ENCODE data around the gene CTTNBP2. TPM values are rescaled to one million over a fixed set of nuclear protein-coding genes. Genes with fewer than 3 reads are reported as not detected.

Gene CTTNBP2
- total and polyA plus RNA-seq, 5 donors from 2014 or later, result not detected

GRCh38 chr7:117688126-117688525 is 185.1 kb downstream of the CTTNBP2 start:
- Mint-ChIP-seq H3K9me3 (peaks cover 0 to 5% (median 0%) of the 10 kb centered on the region in 7 donors), H3K27ac (no peak overlapping the region), H3K4me1 (no peaks in the 10 kb centered on the region), H3K4me3 (no peak overlapping the region), H3K27me3 (no peaks in the 10 kb centered on the region), H3K36me3 (no peaks in the 10 kb centered on the region)
- ATAC-seq (ENCODE audit: low read depth in 2 of 2) (no peak), DNase-seq (no peak)
- Histone ChIP-seq H3K9me3 (ENCODE audit: control insufficient read depth in 2 of 2, low read length in 2 of 2) (no peaks in the 10 kb centered on the region), H3K4me3 (ENCODE audit: low read depth, low read length) (no peak overlapping the region), H3K27ac (ENCODE audit: insufficient read depth, low read length, poor library complexity, severe bottlenecking) (no peak overlapping the region), H3K36me3 (ENCODE audit: control insufficient read depth, insufficient read depth, low read length) (no peaks in the 10 kb centered on the region), H3K27me3 (ENCODE audit: control insufficient read depth, insufficient read depth, low read length) (peaks cover 1% of the 10 kb centered on the region), H3K4me1 (ENCODE audit: control insufficient read depth, insufficient read depth, low read length, poor library complexity, severe bottlenecking) (no peaks in the 10 kb centered on the region)

- H3K9me3 Mint-ChIP-seq, result peaks cover 0 to 5% (median 0%) of the 10 kb centered on the region in 7 donors
- Histone ChIP-seq H3K27ac (ENCODE audit: insufficient read depth, low read length, poor library complexity, severe bottlenecking) (no peak overlapping the region), H3K4me3 (ENCODE audit: low read depth, low read length) (no peak overlapping the region), H3K9me3 (ENCODE audit: control insufficient read depth in 2 of 2, low read length in 2 of 2) (no peaks in the 10 kb centered on the region), H3K36me3 (ENCODE audit: control insufficient read depth, insufficient read depth, low read length) (no peaks in the 10 kb centered on the region), H3K4me1 (ENCODE audit: control insufficient read depth, insufficient read depth, low read length, poor library complexity, severe bottlenecking) (no peaks in the 10 kb centered on the region), H3K27me3 (ENCODE audit: control insufficient read depth, insufficient read depth, low read length) (peaks cover 1% of the 10 kb centered on the region)
- ATAC-seq (ENCODE audit: low read depth in 2 of 2) (no peak), DNase-seq (no peak)
- H3K27ac Mint-ChIP-seq, result no peak overlapping the region
- H3K4me3 Mint-ChIP-seq, result no peak overlapping the region
- no peaks in the 10 kb centered on the region for H3K27me3 Mint-ChIP-seq
- H3K36me3 Mint-ChIP-seq, result no peaks in the 10 kb centered on the region
- no peaks in the 10 kb centered on the region for H3K4me1 Mint-ChIP-seq
These were observed 186.8 kb downstream of the CTTNBP2 start for GRCh38 chr7:117686311-117686935.

GRCh38 chr7:117685795-117686194 is 187.4 kb downstream of the CTTNBP2 start:
- H3K4me1 Mint-ChIP-seq, result no peaks in the 10 kb centered on the region
- no peak overlapping the region for H3K27ac Mint-ChIP-seq
- no peak for ATAC-seq (ENCODE audit: low read depth in 2 of 2)
- no peaks in the 10 kb centered on the region for H3K36me3 ChIP-seq (ENCODE audit: control insufficient read depth, insufficient read depth, low read length)
- no peaks in the 10 kb centered on the region for H3K36me3 Mint-ChIP-seq
- no peak overlapping the region for H3K4me3 ChIP-seq (ENCODE audit: low read depth, low read length)
- H3K27me3 ChIP-seq (ENCODE audit: control insufficient read depth, insufficient read depth, low read length), result peaks cover 1% of the 10 kb centered on the region
- no peaks in the 10 kb centered on the region for H3K27me3 Mint-ChIP-seq
- no peak overlapping the region for H3K4me3 Mint-ChIP-seq
- H3K4me1 ChIP-seq (ENCODE audit: control insufficient read depth, insufficient read depth, low read length, poor library complexity, severe bottlenecking), result no peaks in the 10 kb centered on the region
- no peak for DNase-seq
- peaks cover 0 to 5% (median 0%) of the 10 kb centered on the region in 7 donors for H3K9me3 Mint-ChIP-seq
- no peaks in the 10 kb centered on the region for H3K9me3 ChIP-seq (ENCODE audit: control insufficient read depth in 2 of 2, low read length in 2 of 2)
- no peak overlapping the region for H3K27ac ChIP-seq (ENCODE audit: insufficient read depth, low read length, poor library complexity, severe bottlenecking)

- H3K4me1 Mint-ChIP-seq, result no peaks in the 10 kb centered on the region
- peaks cover 1% of the 10 kb centered on the region for H3K27me3 ChIP-seq (ENCODE audit: control insufficient read depth, insufficient read depth, low read length)
- H3K4me1 ChIP-seq (ENCODE audit: control insufficient read depth, insufficient read depth, low read length, poor library complexity, severe bottlenecking), result no peaks in the 10 kb centered on the region
- DNase-seq (no peak), ATAC-seq (ENCODE audit: low read depth in 2 of 2) (no peak)
- H3K27ac ChIP-seq (ENCODE audit: insufficient read depth, low read length, poor library complexity, severe bottlenecking), result no peak overlapping the region
- H3K27me3 Mint-ChIP-seq, result no peaks in the 10 kb centered on the region
- H3K4me3 ChIP-seq (ENCODE audit: low read depth, low read length), result no peak overlapping the region
- no peaks in the 10 kb centered on the region for H3K36me3 Mint-ChIP-seq
- H3K9me3 ChIP-seq (ENCODE audit: control insufficient read depth in 2 of 2, low read length in 2 of 2), result no peaks in the 10 kb centered on the region
- no peak overlapping the region for H3K27ac Mint-ChIP-seq
- H3K36me3 ChIP-seq (ENCODE audit: control insufficient read depth, insufficient read depth, low read length), result no peaks in the 10 kb centered on the region
- no peak overlapping the region for H3K4me3 Mint-ChIP-seq
- peaks cover 0 to 2% (median 0%) of the 10 kb centered on the region in 7 donors for H3K9me3 Mint-ChIP-seq
These were observed 189.6 kb downstream of the CTTNBP2 start for GRCh38 chr7:117683430-117684175.

GRCh38 chr7:117682681-117683385 is 190.4 kb downstream of the CTTNBP2 start:
- Histone ChIP-seq H3K4me1 (ENCODE audit: control insufficient read depth, insufficient read depth, low read length, poor library complexity, severe bottlenecking) (no peaks in the 10 kb centered on the region), H3K4me3 (ENCODE audit: low read depth, low read length) (no peak overlapping the region), H3K27me3 (ENCODE audit: control insufficient read depth, insufficient read depth, low read length) (peaks cover 1% of the 10 kb centered on the region), H3K36me3 (ENCODE audit: control insufficient read depth, insufficient read depth, low read length) (no peaks in the 10 kb centered on the region), H3K9me3 (ENCODE audit: control insufficient read depth in 2 of 2, low read length in 2 of 2) (no peaks in the 10 kb centered on the region), H3K27ac (ENCODE audit: insufficient read depth, low read length, poor library complexity, severe bottlenecking) (no peak overlapping the region)
- H3K27me3 Mint-ChIP-seq, result no peaks in the 10 kb centered on the region
- peaks cover 0 to 2% (median 0%) of the 10 kb centered on the region in 7 donors for H3K9me3 Mint-ChIP-seq
- no peak overlapping the region for H3K4me3 Mint-ChIP-seq
- no peaks in the 10 kb centered on the region for H3K4me1 Mint-ChIP-seq
- H3K27ac Mint-ChIP-seq, result no peak overlapping the region
- H3K36me3 Mint-ChIP-seq, result no peaks in the 10 kb centered on the region
- DNase-seq (no peak), ATAC-seq (ENCODE audit: low read depth in 2 of 2) (no peak)

- no peaks in the 10 kb centered on the region for H3K4me1 ChIP-seq (ENCODE audit: control insufficient read depth, insufficient read depth, low read length, poor library complexity, severe bottlenecking)
- H3K27me3 Mint-ChIP-seq, result peaks cover 8% of the 10 kb centered on the region
- H3K36me3 Mint-ChIP-seq, result no peaks in the 10 kb centered on the region
- H3K27me3 ChIP-seq (ENCODE audit: control insufficient read depth, insufficient read depth, low read length), result no peaks in the 10 kb centered on the region
- no peaks in the 10 kb centered on the region for H3K4me1 Mint-ChIP-seq
- DNase-seq (no peak), ATAC-seq (ENCODE audit: low read depth in 2 of 2) (no peak)
- no peaks in the 10 kb centered on the region for H3K36me3 ChIP-seq (ENCODE audit: control insufficient read depth, insufficient read depth, low read length)
- H3K4me3 ChIP-seq (ENCODE audit: low read depth, low read length), result no peak overlapping the region
- H3K27ac Mint-ChIP-seq, result no peak overlapping the region
- H3K9me3 Mint-ChIP-seq, result peaks cover 0 to 2% (median 0%) of the 10 kb centered on the region in 7 donors
- no peak overlapping the region for H3K4me3 Mint-ChIP-seq
- no peak overlapping the region for H3K27ac ChIP-seq (ENCODE audit: insufficient read depth, low read length, poor library complexity, severe bottlenecking)
- no peaks in the 10 kb centered on the region for H3K9me3 ChIP-seq (ENCODE audit: control insufficient read depth in 2 of 2, low read length in 2 of 2)
These were observed 194.1 kb downstream of the CTTNBP2 start for GRCh38 chr7:117679120-117679519.

- H3K27ac ChIP-seq (ENCODE audit: insufficient read depth, low read length, poor library complexity, severe bottlenecking), result no peak overlapping the region
- Mint-ChIP-seq H3K9me3 (peaks cover 0 to 1% (median 0%) of the 10 kb centered on the region in 7 donors), H3K4me3 (no peak overlapping the region), H3K27ac (no peak overlapping the region), H3K27me3 (peaks cover 8% of the 10 kb centered on the region), H3K4me1 (no peaks in the 10 kb centered on the region), H3K36me3 (no peaks in the 10 kb centered on the region)
- DNase-seq (no peak), ATAC-seq (ENCODE audit: low read depth in 2 of 2) (no peak)
- no peaks in the 10 kb centered on the region for H3K9me3 ChIP-seq (ENCODE audit: control insufficient read depth in 2 of 2, low read length in 2 of 2)
- H3K27me3 ChIP-seq (ENCODE audit: control insufficient read depth, insufficient read depth, low read length), result no peaks in the 10 kb centered on the region
- no peak overlapping the region for H3K4me3 ChIP-seq (ENCODE audit: low read depth, low read length)
- H3K4me1 ChIP-seq (ENCODE audit: control insufficient read depth, insufficient read depth, low read length, poor library complexity, severe bottlenecking), result no peaks in the 10 kb centered on the region
- H3K36me3 ChIP-seq (ENCODE audit: control insufficient read depth, insufficient read depth, low read length), result no peaks in the 10 kb centered on the region
These were observed 197.5 kb downstream of the CTTNBP2 start for GRCh38 chr7:117675497-117676435.

Measured in CD4-positive, CD25-positive, alpha-beta regulatory T cell (primary cell).